Activated CD4-positive, alpha-beta T cell treated with anti-CD3 and anti-CD28 coated beads, Interleukin-2, amount 50 U/mL, for 48 hours (primary cell): ENCODE results near the gene OAS1.
A peak's percentile ranks its signal among the peaks of the same experiment; 100 is the strongest.

Experiments
- DNase-seq, 2 experiments: peaks; one replicate each; pipeline ENCODE4 v3.0.0-alpha.2; 2020

The OAS1 gene

GRCh38 chr12:112906712-112907414 is at the start of gene OAS1:
TSS of gene OAS1 (plus strand) at chr12:112906962. CDS start at chr12:112907040, 78 bp downstream.
- DNase-seq = peak in 1 of 2 experiments; percentile 19

GRCh38 chr12:112859291-112859690 is 47.5 kb upstream of the OAS1 start:
- DNase-seq = no peak

GRCh38 chr12:112860181-112860580 is 46.6 kb upstream of the OAS1 start:
- DNase-seq = no peak

- DNase-seq = no peak
These were observed 45.5 kb upstream of the OAS1 start for GRCh38 chr12:112861284-112861683.

GRCh38 chr12:112862636-112863290 is 44.0 kb upstream of the OAS1 start:
- no peak for DNase-seq

GRCh38 chr12:112868459-112869041 is 38.2 kb upstream of the OAS1 start:
- DNase-seq = no peak

- DNase-seq = no peak
These were observed 37.7 kb upstream of the OAS1 start for GRCh38 chr12:112869091-112869490.

GRCh38 chr12:112869778-112870177 is 37.0 kb upstream of the OAS1 start:
- no peak for DNase-seq

GRCh38 chr12:112870267-112870980 is 36.3 kb upstream of the OAS1 start:
- DNase-seq = no peak

- no peak for DNase-seq
These were observed 31.2 kb upstream of the OAS1 start for GRCh38 chr12:112875608-112876007.

GRCh38 chr12:112876506-112876905 is 30.3 kb upstream of the OAS1 start:
- DNase-seq = no peak

- DNase-seq = no peak
These were observed 29.8 kb upstream of the OAS1 start for GRCh38 chr12:112877006-112877405.

GRCh38 chr12:112878488-112878887 is 28.3 kb upstream of the OAS1 start:
- DNase-seq = no peak

- no peak for DNase-seq
These were observed 27.5 kb upstream of the OAS1 start for GRCh38 chr12:112879191-112879705.

GRCh38 chr12:112881602-112882001 is 25.2 kb upstream of the OAS1 start:
- no peak for DNase-seq

GRCh38 chr12:112885236-112885635 is 21.5 kb upstream of the OAS1 start:
- DNase-seq = no peak

- DNase-seq = no peak
These were observed 19.2 kb upstream of the OAS1 start for GRCh38 chr12:112887550-112887949.

GRCh38 chr12:112891093-112892024 is 15.4 kb upstream of the OAS1 start:
- no peak for DNase-seq

- DNase-seq = no peak
These were observed 13.9 kb upstream of the OAS1 start for GRCh38 chr12:112892856-112893255.

GRCh38 chr12:112894128-112894527 is 12.6 kb upstream of the OAS1 start:
- no peak for DNase-seq

- no peak for DNase-seq
These were observed 8.4 kb upstream of the OAS1 start for GRCh38 chr12:112898380-112898779.
